CD4-positive, CD25-positive, alpha-beta regulatory T cell (primary cell): ENCODE data around the gene ARRDC1. TPM values are rescaled to one million over a fixed set of nuclear protein-coding genes. Genes with fewer than 3 reads are reported as not detected.
A peak's percentile ranks its signal among the peaks of the same experiment; 100 is the strongest.
"Not testable (repeated sequence)": the region's sequence is repeated elsewhere in the genome, so short reads cannot be mapped to it uniquely, and the experiment has no call there.

Experiments
- ATAC-seq, 2 donors: fragments of 150-1000 bp; cut with Tn5 transposase; one replicate each; pipeline ENCODE4 v1.10.0; 2021; ENCODE audit warnings: low read depth in 2 of 2, moderate number of reproducible peaks in 2 of 2, moderate library complexity in 1 of 2
- DNase-seq, 3 donors: peaks; one replicate each; pipeline versions ENCODE4 v3.0.0 to v3.0.0-alpha.2; 2012 to 2022; ENCODE audit warnings: mixed read lengths in 1 of 3
- H3K27ac ChIP-seq: one replicate; pipeline ENCODE4 v1.7.0; 2013; ENCODE audit warnings: mild to moderate bottlenecking, low read length; ENCODE audit not compliant: insufficient read depth, poor library complexity, severe bottlenecking
- H3K27me3 ChIP-seq: one replicate; pipeline ENCODE4 v1.7.0; 2013; ENCODE audit warnings: low read length; ENCODE audit not compliant: control insufficient read depth, insufficient read depth
- H3K36me3 ChIP-seq: one replicate; pipeline ENCODE4 v1.7.0; 2013; ENCODE audit warnings: mild to moderate bottlenecking, low read length, moderate library complexity; ENCODE audit not compliant: control insufficient read depth, insufficient read depth
- H3K4me1 ChIP-seq: 2 replicates; pipeline ENCODE4 v1.7.0; 2013; ENCODE audit warnings: mild to moderate bottlenecking, low read length; ENCODE audit not compliant: insufficient read depth, control insufficient read depth, poor library complexity, severe bottlenecking
- H3K4me3 ChIP-seq: one replicate; pipeline ENCODE4 v1.7.0; 2013; ENCODE audit warnings: low read depth, mild to moderate bottlenecking, low read length, moderate library complexity
- H3K9me3 ChIP-seq, 2 experiments: 1 replicate in 1 of 2; 2 replicates in 1 of 2; pipeline ENCODE4 v1.7.0; 2013; ENCODE audit warnings: low read length in 2 of 2, mild to moderate bottlenecking in 1 of 2, moderate library complexity in 1 of 2; ENCODE audit not compliant: control insufficient read depth in 2 of 2
- H3K27ac Mint-ChIP-seq, 3 donors: one replicate each; pipeline ENCODE4 v1.8.0; 2020 to 2022; ENCODE audit warnings: mild to moderate bottlenecking in 3 of 3, mixed read lengths in 3 of 3, moderate library complexity in 2 of 3
- H3K27me3 Mint-ChIP-seq: one replicate; pipeline ENCODE4 v1.8.0; 2022; ENCODE audit warnings: mild to moderate bottlenecking, mixed read lengths
- H3K36me3 Mint-ChIP-seq: one replicate; pipeline ENCODE4 v1.8.0; 2020; ENCODE audit warnings: mixed read lengths
- H3K4me1 Mint-ChIP-seq, 4 donors: one replicate each; pipeline ENCODE4 v1.8.0; 2020 to 2022; ENCODE audit warnings: mixed read lengths in 4 of 4, mild to moderate bottlenecking in 1 of 4
- H3K4me3 Mint-ChIP-seq, 4 donors: one replicate each; pipeline ENCODE4 v1.8.0; 2020 to 2022; ENCODE audit warnings: mild to moderate bottlenecking in 4 of 4, mixed read lengths in 4 of 4, moderate library complexity in 3 of 4
- H3K9me3 Mint-ChIP-seq, 7 donors: one replicate each; pipeline ENCODE4 v1.8.0; 2020 to 2022; ENCODE audit warnings: mixed read lengths in 7 of 7, mild to moderate bottlenecking in 3 of 7, moderate library complexity in 2 of 7
- polyA plus RNA-seq, 4 donors: library from polyadenylated mRNA; unstranded; fragments of 300-500 nt; fragmentation: Illumina TruSeq; gene quantifications; one replicate each; pipeline ENCODE4 v1.2.3, GENCODE V29; 2021
- total RNA-seq: library from RNA; stranded (reverse); gene quantifications from one replicate; pipeline ENCODE4 v1.2.3, GENCODE V29; 2022

Gene ARRDC1
- total and polyA plus RNA-seq, 5 donors from 2014 or later: 45.5 to 73.4 (median 52.3) TPM

GRCh38 chr9:137596577-137596976 is 8.9 kb upstream of the ARRDC1 start:
- not testable (repeated sequence) for H3K27me3 Mint-ChIP-seq, H3K4me3 Mint-ChIP-seq, H3K27ac Mint-ChIP-seq, H3K27me3 ChIP-seq, H3K9me3 Mint-ChIP-seq, H3K4me3 ChIP-seq, H3K4me1 Mint-ChIP-seq, H3K36me3 Mint-ChIP-seq, ATAC-seq, DNase-seq, H3K4me1 ChIP-seq, H3K27ac ChIP-seq, H3K36me3 ChIP-seq, H3K9me3 ChIP-seq

DNA sequence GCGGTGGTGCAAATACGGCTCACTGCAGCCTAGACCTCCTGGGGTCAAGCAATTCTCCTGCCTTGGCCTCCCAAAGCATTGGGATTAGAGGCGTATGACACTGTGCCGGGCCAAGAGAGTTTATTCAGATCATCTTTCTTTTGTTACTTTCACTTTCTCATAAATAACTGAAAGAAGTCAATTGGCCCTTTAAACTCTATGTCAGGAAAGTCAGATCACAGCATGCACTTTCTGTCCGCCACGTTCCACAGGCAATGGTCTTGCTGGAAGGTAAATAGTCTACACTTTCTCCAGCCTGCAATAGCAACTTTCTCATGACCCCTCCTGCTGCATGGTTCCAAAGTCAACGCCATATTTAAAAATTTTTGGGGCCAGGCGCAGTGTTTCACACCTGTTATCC is 6.5 kb upstream of the ARRDC1 start:
- H3K4me3 ChIP-seq: no peak overlapping the region
- no peak overlapping the region for H3K27ac ChIP-seq
- no peak overlapping the region for H3K4me3 Mint-ChIP-seq
- DNase-seq (no peak), ATAC-seq (no peak)
- H3K36me3 ChIP-seq: no peaks in the 10 kb centered on the region
- H3K9me3 ChIP-seq: no peaks in the 10 kb centered on the region
- H3K4me1 ChIP-seq: no peaks in the 10 kb centered on the region
- H3K27me3 Mint-ChIP-seq: peaks cover 6% of the 10 kb centered on the region
- no peaks in the 10 kb centered on the region for H3K9me3 Mint-ChIP-seq
- H3K36me3 Mint-ChIP-seq: no peaks in the 10 kb centered on the region
- H3K27ac Mint-ChIP-seq: no peak overlapping the region
- no peaks in the 10 kb centered on the region for H3K27me3 ChIP-seq
- peaks cover 0 to 4% (median 3%) of the 10 kb centered on the region in 4 donors for H3K4me1 Mint-ChIP-seq

GRCh38 chr9:137602661-137603060 is 2.8 kb upstream of the ARRDC1 start:
- H3K4me1 Mint-ChIP-seq: peaks cover 4 to 18% (median 10%) of the 10 kb centered on the region in 4 donors
- H3K4me1 ChIP-seq: peaks cover 21% of the 10 kb centered on the region
- no peak for DNase-seq
- no peaks in the 10 kb centered on the region for H3K9me3 Mint-ChIP-seq
- H3K27me3 Mint-ChIP-seq: peaks cover 6% of the 10 kb centered on the region
- no peak overlapping the region for H3K27ac Mint-ChIP-seq
- H3K27me3 ChIP-seq: no peaks in the 10 kb centered on the region
- no peak overlapping the region for H3K27ac ChIP-seq
- no peak for ATAC-seq
- no peaks in the 10 kb centered on the region for H3K36me3 ChIP-seq
- H3K36me3 Mint-ChIP-seq: no peaks in the 10 kb centered on the region
- no peak overlapping the region for H3K4me3 ChIP-seq
- peak overlapping the region; percentile 7 to 73 (median 64) for H3K4me3 Mint-ChIP-seq
- no peaks in the 10 kb centered on the region for H3K9me3 ChIP-seq

GRCh38 chr9:137603879-137604278 is 1.6 kb upstream of the ARRDC1 start:
- Histone ChIP-seq H3K9me3 (no peaks in the 10 kb centered on the region), H3K27me3 (no peaks in the 10 kb centered on the region), H3K36me3 (peaks cover 2% of the 10 kb centered on the region), H3K4me3 (no peak overlapping the region), H3K27ac (no peak overlapping the region), H3K4me1 (peaks cover 23% of the 10 kb centered on the region)
- Mint-ChIP-seq H3K36me3 (no peaks in the 10 kb centered on the region), H3K4me3 (peak overlapping the region; percentile 41 to 76 (median 68)), H3K4me1 (peaks cover 4 to 22% (median 8%) of the 10 kb centered on the region in 4 donors), H3K9me3 (no peaks in the 10 kb centered on the region), H3K27me3 (peaks cover 3% of the 10 kb centered on the region), H3K27ac (no peak overlapping the region)
- DNase-seq: no peak
- ATAC-seq: no peak

DNA sequence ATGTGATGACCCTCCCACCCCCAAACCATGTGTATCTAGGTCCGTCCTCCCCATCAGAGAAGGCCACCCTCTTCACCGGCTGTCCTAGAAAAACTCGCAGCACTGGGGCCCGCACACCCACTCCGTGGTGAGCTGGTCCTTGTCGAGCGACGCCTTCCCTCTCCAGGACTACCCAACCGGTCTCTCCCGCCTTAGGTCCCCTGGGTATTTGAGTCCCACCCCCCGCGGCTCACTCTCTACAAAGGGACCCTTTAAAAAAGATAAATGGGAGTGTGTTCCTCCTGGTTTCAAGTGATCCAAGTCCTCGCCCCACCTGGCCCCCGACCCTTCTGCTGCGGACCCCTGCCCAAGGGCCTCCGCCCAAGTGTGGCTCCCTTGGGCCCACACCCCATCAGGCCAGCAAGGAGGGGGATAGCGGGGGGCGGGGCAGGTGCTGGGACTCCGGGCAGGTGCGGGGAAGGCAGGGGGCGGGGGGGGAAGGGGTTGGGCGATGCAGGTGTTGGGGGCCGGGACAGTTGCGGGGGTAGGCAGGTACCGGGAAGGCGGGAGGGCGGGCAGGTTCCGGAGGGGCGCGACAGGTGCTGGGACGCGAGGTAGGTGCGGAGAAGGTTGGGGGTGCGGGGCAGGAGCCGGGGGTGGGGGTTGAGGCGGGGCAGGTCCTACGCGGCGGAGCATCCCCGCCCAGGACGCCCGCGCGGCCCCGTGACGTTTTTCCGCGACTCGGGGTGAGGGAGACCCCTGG is 970 bp upstream of the ARRDC1 start:
- H3K4me1 Mint-ChIP-seq: peaks cover 4 to 20% (median 8%) of the 10 kb centered on the region in 4 donors
- Histone ChIP-seq H3K27ac (peak overlapping the region; percentile 66), H3K9me3 (no peaks in the 10 kb centered on the region), H3K27me3 (no peaks in the 10 kb centered on the region), H3K36me3 (peaks cover 2% of the 10 kb centered on the region), H3K4me1 (peaks cover 23% of the 10 kb centered on the region), H3K4me3 (no peak overlapping the region)
- H3K4me3 Mint-ChIP-seq: peak overlapping the region; percentile 41 to 76 (median 68)
- H3K9me3 Mint-ChIP-seq: no peaks in the 10 kb centered on the region
- DNase-seq (no peak), ATAC-seq (no peak)
- H3K36me3 Mint-ChIP-seq: no peaks in the 10 kb centered on the region
- H3K27ac Mint-ChIP-seq: no peak overlapping the region
- H3K27me3 Mint-ChIP-seq: no peaks in the 10 kb centered on the region

DNA sequence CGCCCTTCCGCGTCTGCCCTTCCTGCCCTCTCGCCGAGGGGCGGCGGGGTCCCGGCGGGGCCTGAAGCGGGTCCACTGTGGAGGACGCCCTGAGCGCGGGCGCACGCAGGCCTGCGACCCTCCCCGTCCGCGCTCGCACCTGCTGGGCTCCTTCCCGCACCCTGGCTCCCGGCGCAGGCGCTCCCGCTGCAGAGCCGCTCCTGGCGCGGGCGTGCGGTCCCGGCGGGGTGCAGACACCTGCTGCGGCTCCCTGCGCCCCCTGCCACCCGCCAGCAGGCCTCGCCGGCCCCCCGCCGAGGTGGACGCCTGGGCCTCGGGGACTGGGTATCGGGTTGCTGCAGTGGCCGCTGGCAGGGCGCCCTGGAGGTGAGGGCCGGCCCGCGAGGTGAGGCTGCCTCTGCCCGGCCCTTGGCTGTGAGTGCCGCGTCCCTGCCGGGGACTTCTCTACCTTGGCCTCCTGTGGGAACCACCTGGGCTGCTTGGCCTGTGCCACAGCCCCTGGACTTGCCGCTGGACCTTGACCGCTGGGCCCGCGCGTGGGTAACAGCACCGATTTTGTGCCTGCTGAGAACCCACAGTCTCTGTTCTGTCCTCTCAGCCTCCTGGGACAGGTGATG is 627 bp downstream of the ARRDC1 start:
- Mint-ChIP-seq H3K4me1 (peaks cover 4 to 23% (median 8%) of the 10 kb centered on the region in 4 donors), H3K36me3 (no peaks in the 10 kb centered on the region), H3K9me3 (no peaks in the 10 kb centered on the region), H3K27ac (peak overlapping the region in 1 of 3 donors; percentile 90), H3K27me3 (no peaks in the 10 kb centered on the region), H3K4me3 (peak overlapping the region; percentile 81 to 90 (median 88))
- ATAC-seq (no peak), DNase-seq (peak in 1 of 3 donors; percentile 18)
- H3K36me3 ChIP-seq: peaks cover 2% of the 10 kb centered on the region
- peak overlapping the region; percentile 69 for H3K27ac ChIP-seq
- H3K27me3 ChIP-seq: no peaks in the 10 kb centered on the region
- H3K4me3 ChIP-seq: peak overlapping the region; percentile 44
- no peaks in the 10 kb centered on the region for H3K9me3 ChIP-seq
- H3K4me1 ChIP-seq: peaks cover 23% of the 10 kb centered on the region

GRCh38 chr9:137606734-137607138 is 1.2 kb downstream of the ARRDC1 start:
- no peaks in the 10 kb centered on the region for H3K9me3 Mint-ChIP-seq
- H3K27me3 Mint-ChIP-seq: no peaks in the 10 kb centered on the region
- Histone ChIP-seq H3K36me3 (peaks cover 2% of the 10 kb centered on the region), H3K27ac (no peak overlapping the region), H3K27me3 (no peaks in the 10 kb centered on the region), H3K4me3 (peak overlapping the region; percentile 44), H3K9me3 (no peaks in the 10 kb centered on the region), H3K4me1 (peaks cover 27% of the 10 kb centered on the region)
- H3K4me3 Mint-ChIP-seq: peak overlapping the region; percentile 87 to 93 (median 89)
- no peaks in the 10 kb centered on the region for H3K36me3 Mint-ChIP-seq
- ATAC-seq: no peak
- no peak for DNase-seq
- H3K27ac Mint-ChIP-seq: peak overlapping the region in 1 of 3 donors; percentile 90
- peaks cover 4 to 29% (median 11%) of the 10 kb centered on the region in 4 donors for H3K4me1 Mint-ChIP-seq
